HepG2 (cell line): ENCODE results near the gene THADA. TPM values are rescaled to one million over a fixed set of nuclear protein-coding genes. Genes with fewer than 3 reads are reported as not detected.

ENCODE experiments used
- CENPBD1 ChIP-seq: sonication (generic); formaldehyde crosslinking; IDR thresholded peaks from 2 replicates; pipeline ENCODE4 v1.8.0; 2022; ENCODE audit warnings: missing genetic modification reagents, low read depth, mild to moderate bottlenecking, borderline replicate concordance
- ERF ChIP-seq: IDR thresholded peaks from 2 replicates; pipeline ENCODE4 v1.6.1; 2018; ENCODE audit warnings: missing biosample characterization, missing genetic modification reagents
- HDAC6 ChIP-seq: fragments of 200-600 bp; sonication (generic); IDR thresholded peaks from 2 replicates; pipeline ENCODE4 v1.7.0; 2017; ENCODE audit warnings: mild to moderate bottlenecking, antibody characterized with exemption, low read length, low read depth
- HNF1A ChIP-seq, 2 experiments: sonication (generic) in 1 of 2; formaldehyde crosslinking in 1 of 2; IDR thresholded peaks; 2 replicates each; pipeline versions ENCODE4 v1.4.0 to v1.6.1; 2016 to 2020; ENCODE audit warnings: borderline replicate concordance in 1 of 2, low read depth in 1 of 2, mild to moderate bottlenecking in 1 of 2, missing genetic modification reagents in 1 of 2
- MAFF ChIP-seq: IDR thresholded peaks from 2 replicates; pipeline ENCODE4 v1.6.1; 2011; ENCODE audit warnings: low read depth, low read length, improper control_type of control experiment
- PAXIP1 ChIP-seq: sonication (generic); formaldehyde crosslinking; conservative IDR thresholded peaks from 2 replicates; pipeline ENCODE4 v1.4.0; 2020; ENCODE audit warnings: mild to moderate bottlenecking, missing genetic modification reagents, moderate library complexity
- SETDB1 ChIP-seq: sonication (generic); formaldehyde crosslinking; IDR thresholded peaks from 2 replicates; pipeline ENCODE4 v1.5.1; 2020; ENCODE audit warnings: missing genetic modification reagents, mild to moderate bottlenecking, borderline replicate concordance
- TGIF2 ChIP-seq: IDR thresholded peaks from 2 replicates; pipeline ENCODE4 v1.6.1; 2016; ENCODE audit warnings: control low read depth, missing compliant biosample characterization
- TOE1 ChIP-seq: sonication (generic); formaldehyde crosslinking; IDR thresholded peaks from 2 replicates; pipeline ENCODE4 v1.4.0; 2020; ENCODE audit warnings: mild to moderate bottlenecking, missing genetic modification reagents
- YY1 ChIP-seq: IDR thresholded peaks from 2 replicates; pipeline ENCODE4 v1.6.1; 2011; ENCODE audit warnings: low read length, low read depth, moderate library complexity, mild to moderate bottlenecking; ENCODE audit not compliant: insufficient read depth, insufficient replicate concordance
- ZNF333 ChIP-seq: sonication (generic); formaldehyde crosslinking; IDR thresholded peaks from 2 replicates; pipeline ENCODE4 v1.4.0; 2020; ENCODE audit warnings: mild to moderate bottlenecking, missing genetic modification reagents, borderline replicate concordance
- ZNF446 ChIP-seq: sonication (generic); formaldehyde crosslinking; IDR thresholded peaks from 2 replicates; pipeline ENCODE4 v1.5.0; 2020; ENCODE audit warnings: mild to moderate bottlenecking, missing genetic modification reagents
- ZSCAN12 ChIP-seq: sonication (generic); formaldehyde crosslinking; IDR thresholded peaks from 2 replicates; pipeline ENCODE4 v1.9.0; 2021; ENCODE audit warnings: mild to moderate bottlenecking, missing genetic modification reagents
- polyA plus RNA-seq, 8 experiments: library from polyadenylated mRNA; depleted of rRNA in 3 of 8; stranded (reverse) in 7 of 8; unstranded in 1 of 8; fragments of >200 nt; fragmentation: Illumina TruSeq in 4 of 8; extraction: Trizol in 4 of 8; gene quantifications; 2 replicates each; pipeline versions ENCODE4 v1.2.1 to v1.2.3, GENCODE V29; 2011 to 2016; ENCODE audit warnings: low read depth in 4 of 8, missing spikeins in 1 of 8, mixed read lengths in 1 of 8; ENCODE audit not compliant: insufficient read depth in 1 of 8
- total RNA-seq, 5 experiments: library from RNA; depleted of rRNA; stranded (reverse); fragments of >200 nt; fragmentation: Illumina TruSeq; extraction: Trizol; gene quantifications; 2 replicates each; pipeline ENCODE4 v1.2.3, GENCODE V29; 2016; ENCODE audit warnings: low read depth in 1 of 5
- TF ChIP-seq, protein P1 (sequence below): IDR thresholded peaks from 2 replicates; pipeline ENCODE4 v1.6.1; 2016; ENCODE audit warnings: low read depth, missing genetic modification reagents, missing compliant biosample characterization

THADA gene
- total and polyA plus RNA-seq, 2 of the 13 experiments (the other 11 are each of a cell fraction or from before 2014, with no cell fraction given), result 12.7 to 21.7 TPM

DNA sequence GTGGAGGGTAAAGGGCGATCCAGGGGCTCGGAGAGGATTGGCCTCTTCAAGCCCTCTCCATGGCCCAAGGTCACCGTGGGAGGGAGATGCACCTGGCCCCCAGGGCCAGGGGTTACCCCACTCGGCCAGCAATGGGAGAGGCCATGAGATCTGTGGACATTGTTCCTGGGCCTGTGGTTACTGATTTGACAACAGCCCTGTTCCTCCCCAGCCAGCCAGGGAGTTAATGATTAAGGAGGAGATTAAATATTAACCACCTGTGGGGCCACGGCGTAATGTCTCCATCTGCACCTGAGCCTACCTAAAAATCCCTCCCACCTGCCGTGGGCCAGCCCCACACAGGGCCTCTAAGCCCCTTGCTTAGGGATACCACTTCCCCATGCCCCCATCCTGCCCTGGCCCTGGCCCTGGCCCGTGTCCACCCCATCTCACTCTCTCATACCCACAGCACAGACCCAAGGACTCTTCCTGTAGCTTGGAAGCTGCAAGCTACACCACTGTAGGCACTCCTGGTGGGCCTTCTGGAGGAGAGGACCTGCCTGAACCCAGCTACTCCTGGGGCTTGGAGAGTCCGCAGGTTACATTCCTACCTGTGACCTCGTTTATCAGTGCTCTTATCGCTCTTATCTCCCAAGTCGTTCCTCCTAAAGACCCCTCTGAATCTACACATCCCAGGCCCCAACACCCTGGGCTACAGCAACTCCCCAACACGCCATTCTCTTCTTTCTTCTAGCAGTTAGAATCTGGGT, 401.5 kb downstream of the THADA start (continued):
- TF ChIP-seq, protein P1, sequence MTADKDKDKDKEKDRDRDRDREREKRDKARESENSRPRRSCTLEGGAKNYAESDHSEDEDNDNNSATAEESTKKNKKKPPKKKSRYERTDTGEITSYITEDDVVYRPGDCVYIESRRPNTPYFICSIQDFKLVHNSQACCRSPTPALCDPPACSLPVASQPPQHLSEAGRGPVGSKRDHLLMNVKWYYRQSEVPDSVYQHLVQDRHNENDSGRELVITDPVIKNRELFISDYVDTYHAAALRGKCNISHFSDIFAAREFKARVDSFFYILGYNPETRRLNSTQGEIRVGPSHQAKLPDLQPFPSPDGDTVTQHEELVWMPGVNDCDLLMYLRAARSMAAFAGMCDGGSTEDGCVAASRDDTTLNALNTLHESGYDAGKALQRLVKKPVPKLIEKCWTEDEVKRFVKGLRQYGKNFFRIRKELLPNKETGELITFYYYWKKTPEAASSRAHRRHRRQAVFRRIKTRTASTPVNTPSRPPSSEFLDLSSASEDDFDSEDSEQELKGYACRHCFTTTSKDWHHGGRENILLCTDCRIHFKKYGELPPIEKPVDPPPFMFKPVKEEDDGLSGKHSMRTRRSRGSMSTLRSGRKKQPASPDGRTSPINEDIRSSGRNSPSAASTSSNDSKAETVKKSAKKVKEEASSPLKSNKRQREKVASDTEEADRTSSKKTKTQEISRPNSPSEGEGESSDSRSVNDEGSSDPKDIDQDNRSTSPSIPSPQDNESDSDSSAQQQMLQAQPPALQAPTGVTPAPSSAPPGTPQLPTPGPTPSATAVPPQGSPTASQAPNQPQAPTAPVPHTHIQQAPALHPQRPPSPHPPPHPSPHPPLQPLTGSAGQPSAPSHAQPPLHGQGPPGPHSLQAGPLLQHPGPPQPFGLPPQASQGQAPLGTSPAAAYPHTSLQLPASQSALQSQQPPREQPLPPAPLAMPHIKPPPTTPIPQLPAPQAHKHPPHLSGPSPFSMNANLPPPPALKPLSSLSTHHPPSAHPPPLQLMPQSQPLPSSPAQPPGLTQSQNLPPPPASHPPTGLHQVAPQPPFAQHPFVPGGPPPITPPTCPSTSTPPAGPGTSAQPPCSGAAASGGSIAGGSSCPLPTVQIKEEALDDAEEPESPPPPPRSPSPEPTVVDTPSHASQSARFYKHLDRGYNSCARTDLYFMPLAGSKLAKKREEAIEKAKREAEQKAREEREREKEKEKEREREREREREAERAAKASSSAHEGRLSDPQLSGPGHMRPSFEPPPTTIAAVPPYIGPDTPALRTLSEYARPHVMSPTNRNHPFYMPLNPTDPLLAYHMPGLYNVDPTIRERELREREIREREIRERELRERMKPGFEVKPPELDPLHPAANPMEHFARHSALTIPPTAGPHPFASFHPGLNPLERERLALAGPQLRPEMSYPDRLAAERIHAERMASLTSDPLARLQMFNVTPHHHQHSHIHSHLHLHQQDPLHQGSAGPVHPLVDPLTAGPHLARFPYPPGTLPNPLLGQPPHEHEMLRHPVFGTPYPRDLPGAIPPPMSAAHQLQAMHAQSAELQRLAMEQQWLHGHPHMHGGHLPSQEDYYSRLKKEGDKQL, result peak; percentile 82
- TF ChIP-seq ZNF333 (CRISPR knock-in tag), result peak; percentile 94; the same call in 1 of the 2 replicates
- TF ChIP-seq PAXIP1 (CRISPR knock-in tag), result peak; percentile 99
- TF ChIP-seq TOE1, result peak; percentile 70
- TF ChIP-seq ERF (CRISPR knock-in tag), result peak; percentile 91; the same call in 1 of the 2 replicates
- no peak for TF ChIP-seq ZSCAN12 (CRISPR knock-in tag)
- TF ChIP-seq SETDB1 (CRISPR knock-in tag), result no peak
- peak; percentile 83 for TF ChIP-seq TGIF2 (CRISPR knock-in tag)
- peak; percentile 84 for TF ChIP-seq YY1
- TF ChIP-seq MAFF, result no peak
- TF ChIP-seq CENPBD1 (CRISPR knock-in tag), result no peak; the same call in 1 of the 2 replicates
- TF ChIP-seq HDAC6, result no peak
- peak; percentile 100 for TF ChIP-seq HNF1A (IDR thresholded peaks at IDR 0.05; ENCODE audit: low read depth)
- TF ChIP-seq HNF1A (CRISPR knock-in tag; IDR thresholded peaks at IDR 0.05; ENCODE audit: borderline replicate concordance), result peak; percentile 100
- no peak for TF ChIP-seq ZNF446 (CRISPR knock-in tag)
